Measurements from ENCODE around the gene PTPRN2.

The PTPRN2 gene

DNA sequence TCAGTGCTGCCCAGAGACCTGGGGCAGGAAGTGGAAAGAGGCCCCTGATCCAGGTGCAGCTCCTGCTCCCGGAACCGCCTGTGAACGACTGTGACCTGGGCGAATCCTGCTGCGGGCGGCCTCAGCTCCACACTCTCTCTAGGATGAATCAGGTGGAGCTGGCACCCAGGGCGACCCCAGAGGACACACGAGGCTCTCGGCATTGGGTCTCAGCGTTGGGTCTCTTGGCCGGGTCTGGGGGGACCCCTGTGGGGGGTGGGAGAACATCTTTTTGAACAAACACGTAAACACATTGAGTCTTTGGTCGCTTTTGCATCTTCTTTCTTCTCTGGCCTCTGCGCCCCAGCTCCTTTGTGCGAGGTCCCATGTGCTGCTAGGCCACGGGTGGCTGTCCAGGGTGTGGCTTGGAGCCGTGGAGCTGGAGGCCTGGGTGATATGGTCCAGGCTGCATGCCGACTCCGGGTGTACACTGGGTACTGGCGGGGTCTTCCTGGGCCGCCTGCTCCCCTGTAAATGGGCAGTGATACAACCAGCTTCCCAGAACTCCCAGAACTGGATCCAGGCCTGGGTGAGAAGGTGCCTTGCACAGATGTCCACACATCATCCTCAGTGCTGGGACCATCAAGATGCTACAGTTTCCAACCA is 815.0 kb downstream of the PTPRN2 start:
- no peak for DNase-seq

DNA sequence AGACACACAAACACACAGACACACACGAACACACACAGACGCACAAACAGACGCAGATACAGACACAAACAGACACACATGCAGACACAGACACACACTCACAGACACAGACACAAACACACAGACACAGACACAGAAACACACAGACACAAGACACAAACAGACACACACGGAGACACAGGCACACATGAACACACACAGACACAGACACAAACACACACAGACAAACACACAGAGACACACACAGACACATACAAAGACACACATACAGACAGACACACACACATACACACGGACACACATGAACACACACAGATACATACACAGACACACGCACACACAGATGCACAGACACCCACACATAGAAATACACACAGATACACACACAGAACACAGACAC is 815.9 kb downstream of the PTPRN2 start:
- DNase-seq = no peak

DNA sequence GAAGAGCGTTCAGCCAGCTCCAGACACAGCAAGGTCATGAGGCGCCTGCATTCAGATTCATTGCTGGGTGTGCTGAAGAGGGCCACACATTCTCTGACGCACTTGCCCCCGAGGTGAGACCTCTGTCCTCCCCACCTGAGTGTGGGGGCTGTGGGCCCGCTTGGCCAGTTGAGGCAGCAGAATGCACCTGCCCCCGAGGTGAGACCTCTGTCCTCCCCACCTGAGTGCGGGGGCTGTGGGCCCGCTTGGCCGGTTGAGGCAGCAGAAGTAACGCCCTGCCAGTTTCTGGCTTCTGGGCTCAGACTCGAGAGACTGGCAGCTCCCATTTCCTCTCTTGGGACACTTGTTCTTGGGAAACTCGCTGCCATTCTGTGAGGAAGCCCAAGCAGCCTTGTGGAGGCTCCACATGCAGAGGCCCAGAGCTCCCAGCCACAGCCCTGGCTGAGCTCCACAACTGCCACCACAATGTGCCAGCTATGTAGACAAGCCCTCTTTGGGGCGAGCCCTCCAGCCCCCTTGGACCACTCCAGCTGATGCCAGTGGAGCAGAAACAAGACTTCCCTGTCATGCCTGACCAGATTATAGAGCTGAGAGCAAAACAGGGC is 816.8 kb downstream of the PTPRN2 start:
- no peak for DNase-seq

DNA sequence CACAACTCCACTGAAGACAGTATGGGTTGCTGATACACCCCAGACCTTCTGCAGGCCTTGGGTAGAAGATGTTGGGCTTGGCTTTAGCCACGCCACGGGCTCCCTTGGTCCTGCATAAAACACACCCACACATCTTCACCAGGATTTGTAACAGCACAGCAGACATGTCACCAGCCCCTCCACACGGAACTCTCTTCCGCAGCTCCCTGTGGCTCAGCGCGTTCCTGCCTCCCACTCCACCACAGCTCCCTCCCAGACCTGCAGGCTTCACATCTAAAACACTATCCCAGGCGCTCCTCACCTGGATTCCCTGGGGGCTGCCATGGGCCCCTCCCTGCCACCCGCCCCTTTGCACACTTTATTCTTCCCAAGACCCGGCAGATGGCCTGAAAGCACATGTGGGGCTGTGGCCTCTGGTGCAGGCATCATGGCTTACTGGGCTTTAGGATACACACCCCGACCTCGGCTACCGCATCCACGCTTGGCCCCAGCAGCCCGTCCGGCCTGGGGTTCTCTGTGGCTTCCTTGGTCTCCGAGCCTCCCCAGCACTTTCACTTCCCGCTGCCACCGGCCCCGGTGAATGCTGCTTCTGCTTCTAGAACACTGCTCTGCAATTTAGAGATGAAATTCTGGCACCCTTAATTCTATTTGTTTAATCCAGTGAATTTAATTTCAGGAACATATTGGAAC is 818.0 kb downstream of the PTPRN2 start:
- DNase-seq = no peak

DNA sequence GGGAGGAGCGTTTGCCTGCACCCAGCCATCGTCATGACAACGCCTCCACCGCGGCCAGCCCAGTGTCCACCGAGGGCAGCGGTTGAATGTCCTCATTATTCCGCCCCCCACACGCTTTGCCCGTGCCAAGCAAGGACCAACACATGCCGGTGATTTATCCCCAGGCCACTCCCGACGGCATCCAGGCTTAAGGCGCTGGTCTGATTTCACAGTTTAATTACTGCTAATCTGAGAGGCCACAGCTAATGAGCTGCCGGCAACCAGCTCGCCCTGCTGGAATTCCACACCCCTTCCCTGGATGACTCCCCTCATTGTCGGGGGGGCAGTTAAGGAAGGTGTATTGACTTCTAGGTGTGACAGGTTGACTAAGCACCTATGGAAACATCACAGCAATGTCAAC is 818.5 kb downstream of the PTPRN2 start:
- DNase-seq = peak; percentile 52

DNA sequence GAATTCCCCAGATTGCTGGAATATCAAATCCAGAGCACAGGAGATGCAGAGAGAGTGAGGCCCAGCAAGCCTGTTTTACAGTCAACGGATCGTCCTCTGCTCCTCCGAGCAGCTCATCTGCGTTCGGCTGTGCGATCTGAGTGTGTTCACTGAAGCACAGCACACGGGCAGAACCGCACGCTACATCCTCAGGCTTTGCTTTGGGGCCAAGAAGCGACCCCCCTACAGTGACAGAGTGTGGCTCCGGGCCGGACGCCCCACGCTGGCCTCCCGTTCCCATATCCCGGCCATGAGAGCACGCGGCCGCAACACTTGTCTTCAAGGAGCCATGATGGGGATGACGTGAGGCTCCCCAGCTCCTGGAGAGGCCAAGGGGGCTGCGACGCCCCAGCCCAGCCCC is 819.4 kb downstream of the PTPRN2 start:
- no peak for DNase-seq

DNA sequence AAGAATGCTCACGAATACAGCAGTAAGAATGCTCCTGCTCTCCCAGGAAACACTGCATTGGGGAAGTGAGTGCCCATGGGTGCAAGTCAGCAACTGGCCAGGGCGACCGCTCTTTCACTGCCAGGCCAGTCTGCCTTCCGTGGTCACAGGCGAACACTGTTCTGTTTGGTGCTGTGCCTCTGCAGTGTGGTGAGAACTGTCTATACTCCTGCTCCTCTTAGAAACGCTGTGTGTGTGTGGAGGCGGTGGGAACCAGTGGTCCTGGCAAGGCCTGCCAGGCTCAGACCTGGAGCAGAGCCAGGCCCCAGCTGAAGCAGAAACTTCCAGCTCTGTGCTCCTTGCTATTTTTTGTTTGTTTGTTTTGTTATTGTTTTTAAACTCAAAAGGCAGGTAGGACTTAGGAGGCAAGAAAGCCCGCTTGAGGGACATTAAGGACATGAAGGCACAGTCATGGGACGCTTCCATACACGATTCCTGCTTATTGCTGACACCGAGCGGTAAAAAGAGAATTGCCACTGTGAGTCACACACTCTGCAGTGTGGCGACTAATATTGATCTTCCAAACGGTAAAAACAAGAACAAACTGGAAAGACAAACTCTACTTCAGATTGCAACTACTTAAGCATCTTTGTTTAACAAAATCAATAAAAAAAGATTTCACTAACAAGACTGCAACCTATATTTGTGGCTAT is 820.0 kb downstream of the PTPRN2 start:
- no peak for DNase-seq

DNA sequence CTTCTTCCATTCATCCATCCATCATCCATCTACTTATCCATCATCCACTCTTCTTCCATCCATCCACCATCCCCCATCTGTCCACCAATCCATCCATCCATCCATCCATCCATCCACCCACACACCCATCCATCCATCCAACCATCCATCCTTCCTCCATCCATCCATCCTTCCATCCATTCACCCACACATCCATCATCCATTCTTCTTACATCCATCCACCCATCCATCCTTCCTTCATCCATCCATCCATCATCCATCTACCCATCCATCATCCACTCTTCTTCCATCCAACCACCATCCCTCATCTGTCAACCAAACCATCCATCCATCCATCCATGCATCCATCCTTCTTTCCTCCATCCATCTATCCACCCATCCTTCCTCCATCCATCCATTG is 821.5 kb downstream of the PTPRN2 start:
- DNase-seq = no peak

DNA sequence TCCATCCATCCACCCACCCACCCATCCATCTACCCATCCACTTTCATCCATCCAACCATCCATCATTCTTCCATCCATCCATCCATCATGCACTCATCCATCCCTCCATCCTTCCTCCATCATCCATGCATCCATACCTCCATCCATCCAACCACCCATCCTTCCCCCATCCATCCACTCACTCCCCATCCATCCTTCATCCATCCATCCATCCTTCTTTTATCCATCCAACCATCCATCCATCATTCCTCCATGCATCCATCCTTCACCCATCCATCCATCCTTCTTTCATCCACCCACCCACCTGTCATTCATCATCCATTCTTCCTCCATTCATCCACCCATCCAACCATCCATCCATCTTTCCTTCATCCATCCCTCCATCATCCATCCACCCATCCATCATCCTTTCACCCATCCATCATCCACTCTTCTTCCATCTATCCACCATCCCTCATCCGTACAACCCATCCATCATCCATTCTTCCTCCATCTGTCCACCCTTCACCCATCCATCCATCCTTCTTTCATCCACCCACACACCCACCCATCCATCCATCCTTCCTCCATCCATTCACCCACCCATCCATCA is 822.6 kb downstream of the PTPRN2 start:
- no peak for DNase-seq

DNA sequence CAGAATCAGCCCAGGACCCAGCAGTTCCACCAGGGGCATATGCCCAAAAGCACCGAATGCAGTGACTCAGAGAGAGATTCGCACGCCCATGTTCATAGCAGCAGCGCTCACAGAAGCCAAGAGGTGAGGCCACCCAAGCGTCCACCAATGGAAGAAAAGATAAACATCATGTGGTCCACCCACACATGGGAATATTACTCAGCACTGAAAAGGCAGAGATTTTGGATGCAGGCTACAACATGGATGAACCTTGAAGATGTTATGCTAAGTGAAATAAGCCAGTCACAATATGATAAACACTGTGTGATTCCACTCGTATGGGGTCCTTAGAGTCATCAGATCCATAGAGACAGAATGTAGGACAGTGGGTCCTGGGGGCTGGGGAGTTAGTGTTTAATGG is 823.4 kb downstream of the PTPRN2 start:
- DNase-seq = no peak

DNA sequence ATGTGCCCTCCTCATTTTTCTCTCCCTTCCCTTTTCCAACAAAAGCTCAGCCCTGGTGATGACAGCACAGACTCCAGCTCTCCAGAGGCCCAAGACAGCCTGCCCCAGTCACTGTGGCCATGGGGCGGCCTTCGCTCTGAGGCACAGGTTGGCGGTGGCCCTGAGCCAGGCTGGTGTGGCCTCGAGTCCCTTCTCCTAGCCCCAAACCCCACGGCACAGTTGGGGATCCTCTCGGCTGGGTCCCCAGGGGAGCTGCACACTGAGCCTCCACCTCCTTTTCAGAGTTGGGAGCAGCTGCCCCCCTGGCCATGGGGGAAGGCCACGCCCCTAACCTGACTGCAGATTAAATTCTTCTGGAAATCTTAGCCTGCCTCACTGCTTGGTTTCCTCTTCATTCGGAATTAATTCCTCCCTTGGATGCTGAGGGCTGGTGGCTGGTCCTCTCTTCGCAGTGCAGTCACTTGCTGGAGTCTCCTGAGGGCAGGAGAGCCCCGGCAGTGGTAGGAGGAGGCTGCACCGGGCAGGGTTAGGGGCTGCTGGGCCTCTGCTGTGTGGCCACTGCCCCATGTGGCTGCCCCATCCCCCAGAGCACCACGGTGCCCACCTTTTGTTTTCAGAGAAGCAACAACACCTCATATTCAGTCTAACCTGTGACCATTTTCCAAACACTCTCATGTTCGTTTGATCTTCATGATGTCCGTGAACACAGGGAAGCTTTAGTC is 824.2 kb downstream of the PTPRN2 start:
- no peak for DNase-seq

DNA sequence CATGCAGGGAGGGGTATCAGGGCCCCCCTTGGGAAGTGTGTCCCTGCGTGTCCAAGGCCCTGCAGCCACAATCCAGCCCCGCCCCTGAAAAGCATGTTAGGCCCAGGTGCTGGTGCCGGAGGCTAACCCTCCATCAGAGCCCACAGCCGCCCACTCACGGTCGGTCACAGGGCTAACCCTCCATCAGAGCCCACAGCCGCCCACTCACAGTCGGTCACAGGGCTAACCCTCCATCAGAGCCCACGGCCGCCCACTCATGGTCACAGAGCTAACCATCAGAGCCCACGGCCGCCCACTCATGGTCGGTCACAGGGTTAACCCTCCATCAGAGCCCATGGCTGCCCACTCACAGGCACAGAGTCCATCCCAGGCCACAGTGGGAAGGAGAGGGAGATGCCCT is 824.8 kb downstream of the PTPRN2 start:
- no peak for DNase-seq

DNA sequence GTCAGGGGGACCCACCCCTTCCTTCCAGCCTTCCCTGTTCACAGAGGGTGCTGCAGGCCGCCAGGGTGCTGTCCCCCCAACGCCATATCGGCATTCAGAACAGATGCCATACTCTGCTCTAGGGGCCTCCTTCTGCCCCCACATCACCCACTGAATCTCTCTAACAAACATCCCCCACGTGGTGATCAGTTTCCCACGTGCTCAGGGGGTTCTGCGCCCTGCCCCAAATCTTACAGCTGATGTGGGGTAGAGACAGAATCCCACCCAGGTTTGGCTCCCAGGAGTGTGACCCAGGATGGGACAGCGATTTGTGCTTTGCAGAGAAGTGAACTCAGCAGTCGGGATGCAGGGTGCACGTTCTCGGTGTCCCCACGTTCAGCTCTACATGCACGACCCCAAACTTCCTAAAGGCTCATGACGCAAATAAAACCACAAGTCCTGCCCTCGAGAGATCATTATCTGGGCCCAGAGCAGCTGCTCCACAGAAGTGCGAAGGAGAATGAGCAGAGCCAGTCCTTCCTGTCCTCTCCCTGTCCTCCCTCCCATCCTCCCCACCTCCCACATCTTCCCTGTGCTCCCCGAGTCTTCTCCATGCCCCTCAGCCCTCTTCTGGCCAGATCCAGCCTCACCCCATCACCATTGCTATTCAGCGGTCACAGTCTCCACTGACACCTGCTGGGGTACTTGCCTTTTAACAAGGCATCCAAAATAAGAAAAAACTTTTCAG is 827.5 kb downstream of the PTPRN2 start:
- no peak for DNase-seq

DNA sequence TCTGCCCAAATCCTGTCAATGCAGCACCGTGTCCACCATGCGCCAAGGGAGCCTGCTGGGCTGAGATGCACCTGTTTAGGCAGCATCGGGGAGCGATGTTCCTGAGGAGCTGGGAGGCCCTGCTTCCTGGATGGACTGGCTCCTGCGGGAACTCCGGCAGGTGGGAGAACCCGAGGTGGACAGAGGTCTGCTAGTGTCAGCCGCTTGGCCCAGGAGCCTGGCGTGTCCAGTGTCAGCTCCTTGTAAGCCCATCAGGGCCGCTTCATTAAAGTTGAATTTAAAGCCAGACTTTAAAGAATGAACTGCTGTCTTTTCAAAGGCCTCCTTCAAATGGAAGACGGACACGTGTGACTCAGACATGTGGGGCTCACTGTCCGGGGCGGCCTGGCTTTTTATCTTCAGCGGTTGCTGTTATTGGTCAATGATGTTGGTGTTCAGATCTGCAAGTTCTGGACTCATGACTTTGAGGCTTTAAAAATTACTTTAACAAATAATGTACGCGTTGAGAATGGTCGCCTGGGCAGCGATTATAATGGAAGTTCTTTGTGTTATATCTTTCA is 828.3 kb downstream of the PTPRN2 start:
- no peak for DNase-seq

DNA sequence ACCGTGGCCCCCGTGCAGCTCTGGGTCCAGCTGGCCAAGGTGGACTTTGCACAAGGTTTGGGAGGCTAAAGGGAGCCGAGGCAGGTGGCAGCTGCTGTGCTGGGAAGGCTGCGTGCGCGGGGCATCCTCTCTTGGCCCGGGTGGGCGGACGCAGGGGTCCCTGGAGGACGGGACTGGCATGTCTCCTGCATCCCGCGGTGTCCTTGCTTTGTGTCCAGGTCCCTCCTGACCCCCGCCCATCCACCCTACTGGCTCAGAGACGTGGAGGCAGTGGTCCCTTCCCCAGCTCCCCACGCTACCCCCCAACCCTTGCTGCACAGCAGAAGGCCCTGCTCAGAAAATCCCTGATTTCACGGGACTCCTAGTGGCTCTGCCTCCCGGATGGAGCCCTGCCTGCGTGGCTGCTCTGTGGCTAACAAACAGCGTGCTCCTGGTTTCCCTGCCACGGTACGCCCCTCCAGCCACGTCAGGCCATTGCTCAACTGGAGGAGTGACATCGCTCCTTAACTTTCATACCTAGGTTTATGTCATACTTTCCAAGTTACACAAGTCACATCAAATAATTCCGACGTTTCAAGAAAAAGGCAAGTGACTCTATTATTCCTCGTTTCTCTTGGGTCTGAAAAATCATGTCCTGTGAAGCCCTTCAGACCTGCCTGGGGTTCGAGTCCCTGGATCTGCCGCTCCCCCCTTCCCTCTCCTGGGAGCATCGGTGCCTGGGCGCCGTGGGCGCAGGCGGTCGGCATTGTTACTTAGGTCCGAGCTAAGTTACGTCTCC is 829.0 kb downstream of the PTPRN2 start:
- DNase-seq = no peak

DNA sequence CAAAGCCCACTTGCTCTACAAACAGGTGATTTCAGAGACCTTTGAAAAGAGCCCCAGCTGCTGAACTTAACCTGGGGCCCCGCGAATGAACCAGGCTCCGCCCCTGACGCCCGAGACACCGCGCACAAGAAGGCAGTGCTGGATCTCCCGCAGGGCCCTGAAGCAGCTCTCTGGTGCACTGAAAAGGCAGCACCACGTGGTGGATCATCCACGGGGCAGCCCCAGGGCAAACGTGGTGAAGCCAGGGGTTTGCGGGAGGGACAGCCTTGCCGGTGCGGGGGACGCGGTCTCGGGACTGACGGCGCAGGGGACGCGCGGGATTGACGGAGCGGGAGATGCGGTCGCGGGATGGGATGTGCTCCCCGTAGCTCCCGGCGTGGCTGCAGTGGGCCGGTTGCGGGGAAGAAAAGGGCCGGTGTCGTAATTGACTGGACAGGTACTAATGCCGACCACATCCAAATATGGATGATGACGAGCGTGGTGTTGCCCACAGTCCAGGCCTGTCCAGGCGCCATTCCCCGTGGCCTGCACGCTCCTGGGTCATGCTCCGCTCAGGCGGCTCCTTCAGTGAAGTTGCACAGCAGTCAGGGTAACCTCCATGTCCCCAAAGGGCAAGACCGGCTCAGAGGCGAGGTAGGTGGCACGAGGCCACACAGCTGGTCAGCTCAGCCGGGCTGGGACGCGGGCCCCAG is 829.7 kb downstream of the PTPRN2 start:
- DNase-seq = no peak

DNA sequence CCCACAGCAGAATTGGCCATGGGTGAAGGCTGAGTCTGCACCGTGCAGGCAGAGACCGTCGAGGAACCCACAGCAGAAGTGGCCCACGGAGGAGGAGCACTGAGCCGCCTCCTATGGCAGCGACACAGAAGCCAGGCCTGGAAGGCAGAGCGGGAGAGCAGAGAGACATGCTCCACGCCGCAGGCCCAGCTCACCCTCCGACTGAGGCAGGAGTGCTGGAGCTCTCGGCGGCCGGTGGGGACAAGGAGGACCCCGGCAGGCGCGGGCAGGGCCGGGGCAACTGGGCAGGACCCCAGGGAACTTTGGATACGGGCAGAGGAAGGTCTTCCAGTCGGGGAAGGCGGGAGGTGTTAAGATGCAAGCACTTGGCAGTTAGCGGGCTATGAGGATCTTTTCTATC is 830.4 kb downstream of the PTPRN2 start:
- no peak for DNase-seq

DNA sequence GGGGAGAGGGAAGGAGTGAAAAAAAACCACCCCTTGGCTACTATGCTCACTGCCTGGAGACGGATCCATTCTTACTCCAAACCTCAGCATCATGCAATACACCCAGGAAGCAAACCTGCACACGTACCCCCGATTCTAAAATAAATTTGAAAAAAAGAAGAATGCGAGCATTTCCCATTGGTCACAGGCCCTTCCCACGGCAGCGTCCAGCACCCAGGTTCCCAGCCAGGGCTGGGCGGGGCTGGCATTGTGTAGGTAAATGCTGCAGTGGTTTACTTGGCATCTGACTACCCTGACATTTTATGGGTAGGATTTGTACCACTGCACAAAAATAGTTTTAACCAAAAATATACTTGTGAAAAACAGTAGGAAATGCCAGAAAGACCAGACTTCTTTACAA is 831.9 kb downstream of the PTPRN2 start:
- DNase-seq = no peak

DNA sequence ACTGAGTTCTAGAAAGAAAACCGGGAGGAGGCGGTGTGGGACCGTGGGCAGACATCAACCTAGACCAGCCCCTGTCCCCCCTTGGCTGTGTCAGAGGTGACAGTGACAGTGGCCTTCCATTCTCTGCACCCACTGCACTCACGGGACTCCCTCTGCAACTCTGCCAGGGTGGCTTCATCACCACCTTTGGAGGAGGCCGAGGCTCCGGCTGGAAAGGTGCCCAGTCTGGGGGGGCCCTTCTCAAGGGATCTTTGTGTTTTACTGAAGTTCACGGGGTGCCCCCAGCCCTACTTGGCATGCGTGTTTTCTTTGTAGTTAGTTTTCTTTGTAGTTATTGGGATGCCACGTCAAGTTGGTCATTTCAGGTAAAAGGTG is 833.2 kb downstream of the PTPRN2 start:
- no peak for DNase-seq

DNA sequence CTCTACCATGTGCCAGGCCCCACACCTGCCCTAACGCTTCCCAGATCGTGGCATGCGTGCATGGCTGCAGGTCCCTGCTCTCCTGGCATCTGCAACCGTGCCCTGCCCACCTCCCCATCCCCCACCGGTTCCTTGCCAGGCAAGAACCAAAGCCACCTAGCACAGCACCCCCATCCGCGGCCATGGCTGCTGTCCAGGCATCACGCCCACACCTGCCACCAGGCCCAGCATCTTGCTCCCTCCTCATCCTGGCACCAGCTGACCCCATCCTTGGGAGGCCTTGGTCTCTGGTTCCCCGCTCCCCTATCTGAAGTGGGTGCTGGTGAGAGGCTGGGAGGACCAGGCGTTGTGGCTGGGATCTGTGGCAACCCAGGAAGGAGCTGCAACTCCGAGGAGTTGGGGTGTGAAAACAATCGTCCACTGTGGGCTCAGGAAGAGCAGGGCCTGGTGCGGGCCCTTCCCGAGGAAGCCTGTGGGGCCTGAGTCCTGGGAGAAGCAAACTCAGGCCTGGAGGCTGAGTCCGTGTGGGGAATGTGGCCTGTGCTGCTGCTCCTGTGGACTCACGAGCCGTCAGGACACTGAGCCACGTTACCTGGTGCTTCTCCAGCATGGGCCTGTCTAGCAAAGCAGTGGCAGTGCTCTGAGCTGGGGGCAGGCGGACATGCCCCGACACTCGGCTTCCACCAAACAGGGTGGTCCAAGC is 833.8 kb downstream of the PTPRN2 start:
- DNase-seq = no peak

Data from NCI-H1417 treated with DMSO at 0.1 percent for 48 hours (cell line).